Parathyroid adenoma (tissue), 2 donors: ENCODE results near the gene CDKN2AIPNL.

Source experiments
- H2AFZ ChIP-seq: fragments of 300-600 bp; sonication (generic); one replicate; pipeline ENCODE4 v1.7.0; 2017; ENCODE audit warnings: antibody characterized with exemption, mild to moderate bottlenecking
- H3K27ac ChIP-seq: fragments of 300-600 bp; sonication (generic); one replicate; pipeline ENCODE4 v1.7.0; 2017
- H3K27me3 ChIP-seq: fragments of 300-600 bp; sonication (generic); one replicate; pipeline ENCODE4 v1.7.0; 2017; ENCODE audit warnings: low read length; ENCODE audit not compliant: control insufficient read depth, insufficient read depth
- H3K36me3 ChIP-seq: fragments of 300-600 bp; sonication (generic); one replicate; pipeline ENCODE4 v1.7.0; 2017; ENCODE audit warnings: low read length; ENCODE audit not compliant: control insufficient read depth, insufficient read depth
- H3K4me1 ChIP-seq: fragments of 300-600 bp; sonication (generic); one replicate; pipeline ENCODE4 v1.7.0; 2017; ENCODE audit warnings: control low read depth
- H3K4me2 ChIP-seq: fragments of 300-600 bp; sonication (generic); one replicate; pipeline ENCODE4 v1.7.0; 2017; ENCODE audit warnings: low read length
- H3K4me3 ChIP-seq: fragments of 300-600 bp; sonication (generic); one replicate; pipeline ENCODE4 v1.7.0; 2017; ENCODE audit warnings: low read depth, low read length
- H3K79me2 ChIP-seq: fragments of 300-600 bp; sonication (generic); one replicate; pipeline ENCODE4 v1.7.0; 2017; ENCODE audit warnings: control low read depth
- H3K9ac ChIP-seq: fragments of 300-600 bp; sonication (generic); one replicate; pipeline ENCODE4 v1.7.0; 2017; ENCODE audit warnings: mild to moderate bottlenecking
- H3K9me3 ChIP-seq: fragments of 300-600 bp; sonication (generic); one replicate; pipeline ENCODE4 v1.7.0; 2017; ENCODE audit warnings: low read length; ENCODE audit not compliant: control insufficient read depth
- TF ChIP-seq, protein P1 (sequence below): fragments of 300-600 bp; sonication (generic); IDR thresholded peaks from one replicate; pipeline ENCODE4 v1.7.0; 2017; ENCODE audit warnings: antibody characterized with exemption, mild to moderate bottlenecking
- donor health status: primary hyperparathyroidism.

CDKN2AIPNL gene

DNA sequence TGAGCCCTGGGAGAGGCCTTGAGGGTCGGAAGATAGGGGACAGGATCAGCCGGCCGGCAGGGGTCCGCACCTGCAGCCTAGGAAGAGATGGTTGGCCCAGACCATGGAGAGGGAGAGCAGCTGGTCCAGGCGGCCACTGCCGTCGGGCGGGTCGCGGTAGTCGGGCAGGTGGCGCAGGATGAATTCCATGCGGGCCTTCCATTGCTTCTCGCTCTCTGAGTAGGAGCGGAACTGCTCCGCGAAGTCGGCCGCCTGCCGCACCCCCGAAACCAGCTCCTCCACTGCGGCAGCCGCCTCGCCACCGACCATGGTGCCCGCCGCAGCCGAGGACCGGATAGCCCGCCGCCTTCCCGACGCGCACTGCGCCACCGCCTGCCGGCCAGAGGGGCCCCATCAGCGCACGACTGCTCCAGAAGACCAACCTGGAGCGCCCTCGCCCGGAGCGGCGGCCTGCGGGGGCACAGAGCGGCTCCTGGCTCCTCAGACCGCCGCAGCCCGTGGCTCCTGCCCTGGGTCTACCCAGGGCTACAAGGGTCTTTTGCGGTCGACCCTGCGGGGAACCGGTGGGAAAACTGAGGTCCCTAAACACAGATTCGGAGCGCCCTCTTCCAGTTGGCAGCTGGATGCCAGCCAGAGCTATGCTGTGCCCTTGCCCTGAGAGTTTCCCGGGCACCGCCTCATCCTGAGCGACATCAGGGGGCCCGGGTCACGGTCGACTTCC lies at the start of gene CDKN2AIPNL:
Gene CDKN2AIPNL (minus strand): TSS at position 336 of the 721 bp plus-strand sequence. CDS start 27 bp downstream, at position 309.
- Histone ChIP-seq H3K9me3 (no peaks in the 10 kb centered on the region), H3K9ac (peak within 1 kb of the TSS; percentile 41), H2AFZ (peak within 1 kb of the TSS; percentile 92), H3K4me3 (peak within 1 kb of the TSS; percentile 65), H3K4me1 (peaks cover 21% of the 10 kb centered on the region), H3K27me3 (no peaks in the 10 kb centered on the region), H3K4me2 (peak within 1 kb of the TSS; percentile 99), H3K79me2 (peaks cover 10% of the 10 kb centered on the region), H3K36me3 (no peaks in the 10 kb centered on the region), H3K27ac (peak within 1 kb of the TSS; percentile 89)
- TF ChIP-seq, protein P1, sequence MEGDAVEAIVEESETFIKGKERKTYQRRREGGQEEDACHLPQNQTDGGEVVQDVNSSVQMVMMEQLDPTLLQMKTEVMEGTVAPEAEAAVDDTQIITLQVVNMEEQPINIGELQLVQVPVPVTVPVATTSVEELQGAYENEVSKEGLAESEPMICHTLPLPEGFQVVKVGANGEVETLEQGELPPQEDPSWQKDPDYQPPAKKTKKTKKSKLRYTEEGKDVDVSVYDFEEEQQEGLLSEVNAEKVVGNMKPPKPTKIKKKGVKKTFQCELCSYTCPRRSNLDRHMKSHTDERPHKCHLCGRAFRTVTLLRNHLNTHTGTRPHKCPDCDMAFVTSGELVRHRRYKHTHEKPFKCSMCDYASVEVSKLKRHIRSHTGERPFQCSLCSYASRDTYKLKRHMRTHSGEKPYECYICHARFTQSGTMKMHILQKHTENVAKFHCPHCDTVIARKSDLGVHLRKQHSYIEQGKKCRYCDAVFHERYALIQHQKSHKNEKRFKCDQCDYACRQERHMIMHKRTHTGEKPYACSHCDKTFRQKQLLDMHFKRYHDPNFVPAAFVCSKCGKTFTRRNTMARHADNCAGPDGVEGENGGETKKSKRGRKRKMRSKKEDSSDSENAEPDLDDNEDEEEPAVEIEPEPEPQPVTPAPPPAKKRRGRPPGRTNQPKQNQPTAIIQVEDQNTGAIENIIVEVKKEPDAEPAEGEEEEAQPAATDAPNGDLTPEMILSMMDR, result peak; percentile 74

DNA sequence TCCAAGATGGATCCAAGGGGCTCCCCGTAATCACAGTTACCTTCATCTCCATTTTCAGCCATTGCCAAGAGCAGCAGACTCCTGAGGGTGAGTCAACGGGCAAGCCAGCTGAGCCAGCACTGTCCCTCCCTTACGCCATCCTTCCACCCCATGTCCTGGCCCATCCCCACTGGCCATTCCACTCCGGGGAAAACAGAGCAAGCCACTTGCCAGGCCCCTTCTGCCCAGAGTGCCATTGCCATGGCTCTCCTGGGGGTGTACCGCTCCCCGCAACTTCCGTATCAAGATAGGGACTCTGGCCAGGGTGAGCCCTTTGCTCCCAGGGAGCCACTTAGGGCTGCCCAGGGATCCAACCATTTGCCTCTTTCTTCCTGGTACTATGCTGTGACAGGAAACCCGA lies 48.9 kb upstream of the CDKN2AIPNL start:
- H3K27me3 ChIP-seq, result no peaks in the 10 kb centered on the region
- H2AFZ ChIP-seq, result no peak overlapping the region
- no peaks in the 10 kb centered on the region for H3K9me3 ChIP-seq
- H3K4me2 ChIP-seq, result no peak overlapping the region
- no peaks in the 10 kb centered on the region for H3K79me2 ChIP-seq
- H3K36me3 ChIP-seq, result no peaks in the 10 kb centered on the region
- TF ChIP-seq, protein P1, result no peak
- peaks cover 26% of the 10 kb centered on the region for H3K4me1 ChIP-seq
- H3K9ac ChIP-seq, result no peak overlapping the region
- no peak overlapping the region for H3K27ac ChIP-seq
- no peak overlapping the region for H3K4me3 ChIP-seq

GRCh38 chr5:134459491-134459890 lies 47.8 kb upstream of the CDKN2AIPNL start:
- H3K4me1 ChIP-seq, result peaks cover 18% of the 10 kb centered on the region
- H3K27ac ChIP-seq, result peak overlapping the region; percentile 42
- H3K79me2 ChIP-seq, result no peaks in the 10 kb centered on the region
- H2AFZ ChIP-seq, result peak overlapping the region; percentile 75
- H3K4me2 ChIP-seq, result no peak overlapping the region
- no peak overlapping the region for H3K4me3 ChIP-seq
- no peaks in the 10 kb centered on the region for H3K36me3 ChIP-seq
- no peaks in the 10 kb centered on the region for H3K27me3 ChIP-seq
- H3K9ac ChIP-seq, result no peak overlapping the region
- TF ChIP-seq, protein P1, result no peak
- no peaks in the 10 kb centered on the region for H3K9me3 ChIP-seq

GRCh38 chr5:134459010-134459403 lies 47.3 kb upstream of the CDKN2AIPNL start:
- Histone ChIP-seq H2AFZ (peak overlapping the region; percentile 75), H3K27ac (peak overlapping the region; percentile 42), H3K27me3 (no peaks in the 10 kb centered on the region), H3K36me3 (no peaks in the 10 kb centered on the region), H3K79me2 (no peaks in the 10 kb centered on the region), H3K4me1 (peaks cover 18% of the 10 kb centered on the region), H3K9me3 (no peaks in the 10 kb centered on the region), H3K4me2 (no peak overlapping the region), H3K4me3 (no peak overlapping the region), H3K9ac (no peak overlapping the region)
- TF ChIP-seq, protein P1, result no peak
